Uterus (tissue), 4 donors: ENCODE results near the gene JMY. TPM values are rescaled to one million over a fixed set of nuclear protein-coding genes. Genes with fewer than 3 reads are reported as not detected.

Experiments used
- DNase-seq, 2 donors: peaks; one replicate each; pipeline ENCODE4 v3.0.0-alpha.2; 2019 to 2020
- H3K27ac ChIP-seq, 2 donors: fragments of 200-600 bp; sonication (generic); 1 replicate in 1 of 2; 2 replicates in 1 of 2; pipeline ENCODE4 v1.5.1; 2016 to 2018
- H3K27me3 ChIP-seq, 2 donors: fragments of 200-600 bp; sonication (generic); one replicate each; pipeline ENCODE4 v1.5.1; 2018 to 2019; ENCODE audit warnings: control low read depth in 1 of 2
- H3K36me3 ChIP-seq, 2 donors: fragments of 200-600 bp; sonication (generic); one replicate each; pipeline ENCODE4 v1.5.1; 2019; ENCODE audit warnings: control low read depth in 1 of 2
- H3K4me1 ChIP-seq, 2 donors: fragments of 200-600 bp; sonication (generic); one replicate each; pipeline ENCODE4 v1.5.1; 2018 to 2019; ENCODE audit warnings: control low read depth in 1 of 2
- H3K4me3 ChIP-seq, 2 donors: fragments of 200-600 bp; sonication (generic); 1 replicate in 1 of 2; 2 replicates in 1 of 2; pipeline ENCODE4 v1.5.1; 2018 to 2019; ENCODE audit warnings: mild to moderate bottlenecking in 1 of 2
- H3K9me3 ChIP-seq, 2 donors: fragments of 200-600 bp; sonication (generic); one replicate each; pipeline ENCODE4 v1.5.1; 2019; ENCODE audit warnings: control low read depth in 1 of 2
- POLR2A ChIP-seq, 2 donors: fragments of 450-650 bp; IDR thresholded peaks; one replicate each; pipeline ENCODE4 v1.6.1; 2016; ENCODE audit warnings: antibody characterized with exemption in 2 of 2, mild to moderate bottlenecking in 1 of 2, moderate library complexity in 1 of 2
- intact Hi-C: fragments of 100-400 bp; cut with DNase I; formaldehyde crosslinking; loops from one replicate; pipeline ENCODE4 v1.15.1; 2023; ENCODE audit warnings: low total_unique reads
- small RNA-seq: library from RNA; depleted of rRNA; stranded (forward); fragments of <200 nt; gene quantifications from one replicate; pipeline ENCODE3, GENCODE V24; 2016
- total RNA-seq, 4 donors: library from RNA; depleted of rRNA in 3 of 4; stranded (reverse); fragments of >200 nt in 3 of 4; gene quantifications; one replicate each; pipeline versions ENCODE4 v1.1.0 to v1.2.4, GENCODE V29; 2014 to 2023
- TF ChIP-seq, protein P1 (sequence below), 4 experiments: fragments of 200-600 bp in 2 of 4; fragments of 450-650 bp in 2 of 4; sonication (generic) in 2 of 4; IDR thresholded peaks; one replicate each; pipeline ENCODE4 v1.5.1; 2016 to 2019; ENCODE audit warnings: antibody characterized with exemption in 4 of 4, mild to moderate bottlenecking in 2 of 4, moderate library complexity in 1 of 4
- donor health status: DM: yes; HTN: yes; CAD: no.

The JMY gene
- total RNA-seq, 4 donors from 2014 or later, result 11.5 to 41.3 (median 15.5) TPM

DNA sequence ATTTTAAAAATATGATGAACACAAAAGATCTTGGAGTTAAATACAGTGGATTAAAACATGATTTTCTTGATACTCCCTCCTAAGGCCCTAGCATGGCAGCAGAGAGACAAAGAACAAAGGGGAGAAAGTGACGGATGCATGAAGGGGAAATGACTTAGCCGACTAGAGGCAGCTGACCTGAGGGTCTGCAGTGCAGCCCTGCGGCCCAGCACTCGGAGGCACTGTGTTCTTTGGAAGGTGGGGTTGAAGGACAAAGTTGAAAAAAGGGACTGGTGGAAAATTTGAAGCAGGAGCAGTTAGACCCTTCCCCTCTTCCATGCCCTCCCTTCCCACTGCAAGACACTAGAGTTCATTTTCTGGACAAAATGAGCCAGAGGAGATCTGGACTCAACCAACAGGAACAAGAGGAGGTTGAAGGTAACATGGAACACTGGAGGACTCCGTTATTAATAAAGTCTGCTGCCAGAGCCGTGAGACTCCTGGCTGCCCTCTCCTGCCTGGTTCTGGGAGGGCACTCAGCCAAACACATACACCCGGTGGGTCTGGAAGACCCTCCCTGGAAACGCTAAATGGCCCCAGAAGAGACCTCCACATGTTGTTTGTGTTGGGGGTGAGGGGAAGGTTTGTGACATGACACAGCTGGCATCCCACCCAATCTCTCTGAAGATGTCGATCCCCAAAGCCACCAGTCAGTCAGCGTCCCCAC is 98.1 kb downstream of the JMY start:
- TF ChIP-seq, protein P1, sequence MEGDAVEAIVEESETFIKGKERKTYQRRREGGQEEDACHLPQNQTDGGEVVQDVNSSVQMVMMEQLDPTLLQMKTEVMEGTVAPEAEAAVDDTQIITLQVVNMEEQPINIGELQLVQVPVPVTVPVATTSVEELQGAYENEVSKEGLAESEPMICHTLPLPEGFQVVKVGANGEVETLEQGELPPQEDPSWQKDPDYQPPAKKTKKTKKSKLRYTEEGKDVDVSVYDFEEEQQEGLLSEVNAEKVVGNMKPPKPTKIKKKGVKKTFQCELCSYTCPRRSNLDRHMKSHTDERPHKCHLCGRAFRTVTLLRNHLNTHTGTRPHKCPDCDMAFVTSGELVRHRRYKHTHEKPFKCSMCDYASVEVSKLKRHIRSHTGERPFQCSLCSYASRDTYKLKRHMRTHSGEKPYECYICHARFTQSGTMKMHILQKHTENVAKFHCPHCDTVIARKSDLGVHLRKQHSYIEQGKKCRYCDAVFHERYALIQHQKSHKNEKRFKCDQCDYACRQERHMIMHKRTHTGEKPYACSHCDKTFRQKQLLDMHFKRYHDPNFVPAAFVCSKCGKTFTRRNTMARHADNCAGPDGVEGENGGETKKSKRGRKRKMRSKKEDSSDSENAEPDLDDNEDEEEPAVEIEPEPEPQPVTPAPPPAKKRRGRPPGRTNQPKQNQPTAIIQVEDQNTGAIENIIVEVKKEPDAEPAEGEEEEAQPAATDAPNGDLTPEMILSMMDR (IDR thresholded peaks at IDR 0.05), result no peak
- no peak for TF ChIP-seq POLR2A (IDR thresholded peaks at IDR 0.05)

DNA sequence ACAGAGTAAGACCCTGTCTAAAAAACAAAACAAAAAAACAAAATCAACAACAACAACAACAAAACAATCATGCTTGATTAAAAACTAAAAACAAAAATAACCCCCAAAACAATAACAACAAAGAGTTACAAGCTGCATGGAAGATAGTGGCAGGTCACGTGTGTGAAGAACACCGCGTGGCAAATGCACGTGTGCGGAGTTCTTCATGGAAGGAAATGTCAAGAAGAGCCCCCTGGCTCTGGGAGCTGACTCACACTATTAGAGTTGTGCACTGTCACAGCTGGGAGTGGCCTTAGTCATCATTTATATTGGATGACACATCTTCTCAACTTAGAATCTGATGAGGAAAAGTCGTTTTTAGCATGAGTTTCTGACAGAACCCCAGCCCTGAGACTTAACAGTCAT is 110.5 kb downstream of the JMY start:
- DNase-seq, result no peak
- H3K36me3 ChIP-seq, result no peaks in the 10 kb centered on the region
- intact Hi-C loops, result no loop called here
- TF ChIP-seq, protein P1 (IDR thresholded peaks at IDR 0.05), result no peak
- TF ChIP-seq POLR2A (IDR thresholded peaks at IDR 0.05), result no peak
- H3K4me1 ChIP-seq, result no peaks in the 10 kb centered on the region
- H3K9me3 ChIP-seq, result no peaks in the 10 kb centered on the region
- H3K27me3 ChIP-seq, result no peaks in the 10 kb centered on the region
- H3K27ac ChIP-seq, result no peak overlapping the region
- no peak overlapping the region for H3K4me3 ChIP-seq

More for the DNA sequence above, 98.1 kb downstream of the JMY start:
- H3K27me3 ChIP-seq, result no peaks in the 10 kb centered on the region
- no peak overlapping the region for H3K4me3 ChIP-seq
- no peaks in the 10 kb centered on the region for H3K36me3 ChIP-seq
- H3K9me3 ChIP-seq, result no peaks in the 10 kb centered on the region
- intact Hi-C loops, result no loop called here
- H3K4me1 ChIP-seq, result no peaks in the 10 kb centered on the region
- H3K27ac ChIP-seq, result no peak overlapping the region
- no peak for DNase-seq

DNA sequence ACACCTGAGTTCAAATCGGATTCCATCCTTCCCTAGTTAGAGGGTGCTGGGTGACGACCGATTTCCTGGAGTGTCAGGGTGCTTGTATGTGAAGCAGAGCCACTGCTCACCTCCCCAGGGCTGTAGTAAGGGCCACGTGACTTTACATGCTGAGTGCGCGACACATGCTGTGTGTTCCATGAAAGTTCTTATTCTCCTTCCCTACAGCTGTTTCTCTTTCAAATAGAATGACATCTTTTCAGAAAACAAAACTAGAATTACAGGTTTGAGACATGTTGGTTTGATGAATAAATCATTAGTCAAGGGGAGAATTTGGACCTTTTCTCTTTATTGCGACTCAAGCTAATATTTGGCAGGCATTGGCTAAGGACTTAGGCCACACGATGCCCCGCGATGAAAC is 113.1 kb downstream of the JMY start:
- no peak overlapping the region for H3K27ac ChIP-seq
- TF ChIP-seq, protein P1 (IDR thresholded peaks at IDR 0.05), result no peak
- TF ChIP-seq POLR2A (IDR thresholded peaks at IDR 0.05), result no peak
- intact Hi-C loops, result no loop called here
- H3K4me3 ChIP-seq, result no peak overlapping the region
- H3K9me3 ChIP-seq, result no peaks in the 10 kb centered on the region
- H3K4me1 ChIP-seq, result no peaks in the 10 kb centered on the region
- H3K27me3 ChIP-seq, result no peaks in the 10 kb centered on the region
- no peak for DNase-seq
- H3K36me3 ChIP-seq, result no peaks in the 10 kb centered on the region

DNA sequence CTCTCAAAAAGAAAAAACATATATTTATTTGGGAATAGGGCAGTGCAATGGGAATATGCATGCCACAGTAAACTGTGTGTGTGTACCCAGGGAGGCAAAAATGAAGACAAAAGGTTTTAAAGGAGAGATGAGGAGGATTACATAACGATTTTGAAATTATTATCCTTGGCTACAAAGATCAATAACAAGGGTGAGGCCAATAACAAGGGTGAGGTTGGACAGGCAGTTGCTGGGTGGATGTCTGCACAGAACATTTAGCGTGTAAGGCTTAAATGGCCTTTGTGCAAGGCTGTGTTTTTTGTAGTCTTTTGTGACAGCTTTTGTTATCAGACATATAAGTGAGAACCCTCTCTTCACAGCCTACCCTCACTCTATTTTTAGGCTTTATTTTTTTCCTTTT is 114.0 kb downstream of the JMY start:
- DNase-seq, result no peak
- intact Hi-C loops, result no loop called here
- no peaks in the 10 kb centered on the region for H3K36me3 ChIP-seq

DNA sequence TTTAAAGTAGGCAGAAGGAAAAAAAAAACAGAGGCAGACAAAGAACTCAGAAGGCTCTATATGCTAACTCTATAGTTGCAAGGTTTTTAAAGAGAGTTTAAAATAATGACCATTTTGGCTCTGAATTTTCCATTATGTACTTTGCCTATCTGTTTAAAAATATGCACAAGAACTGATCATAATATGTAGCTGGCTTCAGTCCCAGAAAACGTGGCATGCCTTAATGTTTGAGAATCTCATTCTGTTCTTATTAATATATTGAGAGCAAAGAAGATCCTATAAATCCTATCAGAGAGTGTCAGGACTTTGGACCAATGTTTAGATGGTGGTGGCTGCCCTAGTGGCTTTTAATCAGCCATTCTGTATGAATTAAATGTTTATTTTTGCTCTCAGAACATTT is 121.5 kb downstream of the JMY start:
- intact Hi-C loops, result no loop called here
- no peak overlapping the region for H3K27ac ChIP-seq
- no peaks in the 10 kb centered on the region for H3K9me3 ChIP-seq
- no peak overlapping the region for H3K4me3 ChIP-seq
- H3K36me3 ChIP-seq, result no peaks in the 10 kb centered on the region
- no peaks in the 10 kb centered on the region for H3K27me3 ChIP-seq
- TF ChIP-seq POLR2A (IDR thresholded peaks at IDR 0.05), result no peak
- TF ChIP-seq, protein P1 (IDR thresholded peaks at IDR 0.05), result no peak
- DNase-seq, result no peak
- no peaks in the 10 kb centered on the region for H3K4me1 ChIP-seq

More for the DNA sequence above, 114.0 kb downstream of the JMY start:
- Histone ChIP-seq H3K27me3 (no peaks in the 10 kb centered on the region), H3K9me3 (no peaks in the 10 kb centered on the region), H3K4me3 (no peak overlapping the region), H3K27ac (no peak overlapping the region), H3K4me1 (no peaks in the 10 kb centered on the region)
- TF ChIP-seq, protein P1 (IDR thresholded peaks at IDR 0.05), result no peak
- no peak for TF ChIP-seq POLR2A (IDR thresholded peaks at IDR 0.05)

Small RNAs within 50 kb of the gene (small RNA-seq; reads per million reads assigned to genes)
- gene AC016559.1 (not detected), gene RF00425 (not detected)

Other genes starting within 250 kb of the JMY start
- 1 to 10 TPM in 2 of 4 donors, not detected in 2; 2.8 to 5.7 TPM for gene DMGDH, start 166.5 kb upstream of the JMY start, total RNA-seq
- 10 to 100 TPM in 1 of 4 donors, 1 to 10 TPM in 2, not detected in 1; 1.3 to 16.4 (median 5.3) TPM for gene BHMT2, start 166.4 kb upstream of the JMY start, total RNA-seq
- gene BHMT, start 124.3 kb upstream of the JMY start, total RNA-seq, result under 1 TPM in 2 of 4 donors, not detected in 2; 0.34 to 0.48 TPM